Fibroblast of gingiva (primary cell): ENCODE data around the gene GPR45.
"Not testable (repeated sequence)": the region's sequence is repeated elsewhere in the genome, so short reads cannot be mapped to it uniquely, and the experiment has no call there.

Experiments
- DNase-seq: peaks from one replicate; pipeline ENCODE4 v3.0.0-alpha.2; 2011; ENCODE audit warnings: low read depth

Gene GPR45

GRCh38 chr2:105241443-105241842, at the start of gene GPR45:
GPR45 (plus strand) TSS chr2:105241743; CDS start chr2:105241859, 116 bp downstream.
- no peak for DNase-seq

GRCh38 chr2:105194022-105194675, 47.4 kb upstream of the GPR45 start:
- DNase-seq = no peak

- no peak for DNase-seq
Observed at GRCh38 chr2:105196651-105197050, 44.9 kb upstream of the GPR45 start.

- DNase-seq = no peak
Observed at GRCh38 chr2:105215586-105216192, 25.9 kb upstream of the GPR45 start.

GRCh38 chr2:105220604-105221003, 20.9 kb upstream of the GPR45 start:
- no peak for DNase-seq

GRCh38 chr2:105224444-105224843, 17.1 kb upstream of the GPR45 start:
- no peak for DNase-seq

GRCh38 chr2:105231232-105231619, 10.3 kb upstream of the GPR45 start:
- no peak for DNase-seq

- peak; percentile 67 for DNase-seq
Observed at GRCh38 chr2:105235388-105236059, 6.0 kb upstream of the GPR45 start.

- no peak for DNase-seq
Observed at GRCh38 chr2:105236060-105236424, 5.5 kb upstream of the GPR45 start.

- no peak for DNase-seq
Observed at GRCh38 chr2:105237045-105237765, 4.3 kb upstream of the GPR45 start.

GRCh38 chr2:105238664-105239240, 2.8 kb upstream of the GPR45 start:
- DNase-seq = no peak

GRCh38 chr2:105239924-105240323, 1.6 kb upstream of the GPR45 start:
- peak; percentile 78 for DNase-seq

- no peak for DNase-seq
Observed at GRCh38 chr2:105242286-105242993, 897 bp downstream of the GPR45 start.

GRCh38 chr2:105243961-105244360, 2.4 kb downstream of the GPR45 start:
- DNase-seq = no peak

- DNase-seq = no peak
Observed at GRCh38 chr2:105244451-105244850, 2.9 kb downstream of the GPR45 start.

GRCh38 chr2:105248316-105249070, 7.0 kb downstream of the GPR45 start:
- DNase-seq = peak; percentile 13

- peak; percentile 7 for DNase-seq
Observed at GRCh38 chr2:105249181-105249580, 7.6 kb downstream of the GPR45 start.

- no peak for DNase-seq
Observed at GRCh38 chr2:105249891-105250290, 8.3 kb downstream of the GPR45 start.

GRCh38 chr2:105251016-105251648, 9.6 kb downstream of the GPR45 start:
- not testable (repeated sequence) for DNase-seq

GRCh38 chr2:105252271-105252670, 10.7 kb downstream of the GPR45 start:
- DNase-seq = no peak
